LNCaP clone FGC (cell line): ENCODE data around the gene CYP27A1.

Experiments
- DNase-seq: peaks from one replicate; pipeline ENCODE4 v3.0.0-alpha.2; 2011; ENCODE audit warnings: low read depth
- H3K4me3 ChIP-seq: 2 replicates; pipeline ENCODE4 v1.5.1; 2011; ENCODE audit warnings: mild to moderate bottlenecking, low read depth, low read length, control low read depth
- TF ChIP-seq, protein P1 (sequence below): IDR thresholded peaks from 2 replicates; pipeline ENCODE4 v1.5.1; 2012; ENCODE audit warnings: mild to moderate bottlenecking; ENCODE audit not compliant: control insufficient read depth, insufficient read depth; ENCODE audit errors: extremely low read depth

The CYP27A1 gene

DNA sequence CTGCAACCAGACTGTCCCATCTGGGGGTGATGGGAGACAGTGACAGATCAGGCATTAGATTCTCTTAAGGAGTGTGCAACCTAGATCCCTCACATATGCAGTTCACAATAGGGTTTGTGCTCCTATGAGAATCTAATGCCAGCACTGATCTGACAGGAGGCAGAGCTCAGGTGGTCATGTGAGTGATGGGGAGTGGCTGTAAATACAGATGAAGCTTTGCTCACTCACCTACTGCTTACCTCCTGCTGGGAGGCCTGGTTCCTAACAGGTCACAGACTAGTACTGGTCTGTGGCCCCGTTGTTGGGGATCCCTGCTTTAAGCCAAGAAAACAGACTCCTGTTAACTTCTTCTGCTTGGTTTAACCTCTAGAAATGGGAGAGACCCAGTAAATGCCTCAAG is 3.2 kb downstream of the CYP27A1 start:
- TF ChIP-seq, protein P1, sequence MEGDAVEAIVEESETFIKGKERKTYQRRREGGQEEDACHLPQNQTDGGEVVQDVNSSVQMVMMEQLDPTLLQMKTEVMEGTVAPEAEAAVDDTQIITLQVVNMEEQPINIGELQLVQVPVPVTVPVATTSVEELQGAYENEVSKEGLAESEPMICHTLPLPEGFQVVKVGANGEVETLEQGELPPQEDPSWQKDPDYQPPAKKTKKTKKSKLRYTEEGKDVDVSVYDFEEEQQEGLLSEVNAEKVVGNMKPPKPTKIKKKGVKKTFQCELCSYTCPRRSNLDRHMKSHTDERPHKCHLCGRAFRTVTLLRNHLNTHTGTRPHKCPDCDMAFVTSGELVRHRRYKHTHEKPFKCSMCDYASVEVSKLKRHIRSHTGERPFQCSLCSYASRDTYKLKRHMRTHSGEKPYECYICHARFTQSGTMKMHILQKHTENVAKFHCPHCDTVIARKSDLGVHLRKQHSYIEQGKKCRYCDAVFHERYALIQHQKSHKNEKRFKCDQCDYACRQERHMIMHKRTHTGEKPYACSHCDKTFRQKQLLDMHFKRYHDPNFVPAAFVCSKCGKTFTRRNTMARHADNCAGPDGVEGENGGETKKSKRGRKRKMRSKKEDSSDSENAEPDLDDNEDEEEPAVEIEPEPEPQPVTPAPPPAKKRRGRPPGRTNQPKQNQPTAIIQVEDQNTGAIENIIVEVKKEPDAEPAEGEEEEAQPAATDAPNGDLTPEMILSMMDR: no peak
- no peak overlapping the region for H3K4me3 ChIP-seq

DNA sequence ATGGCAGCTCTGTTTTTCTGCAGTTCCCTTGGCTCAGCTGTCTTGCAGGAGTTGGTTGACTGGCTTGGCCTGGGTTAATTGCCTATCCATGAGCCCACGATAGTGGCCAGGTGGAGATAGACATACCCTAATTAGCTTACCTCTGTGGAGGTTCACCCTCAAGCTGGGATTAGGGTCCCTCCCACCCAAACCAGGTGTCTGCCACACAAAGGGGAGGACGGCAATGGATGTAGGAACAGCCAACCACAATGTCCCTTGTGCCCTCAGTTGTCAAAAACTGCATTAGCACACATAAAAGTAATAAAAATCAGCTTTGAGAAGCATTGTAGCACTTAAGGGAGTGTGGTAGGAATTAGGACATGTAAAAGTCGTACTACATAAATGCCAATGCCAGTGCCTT is 4.2 kb downstream of the CYP27A1 start:
- DNase-seq: no peak
- no peak overlapping the region for H3K4me3 ChIP-seq
- TF ChIP-seq, protein P1: no peak

More for the DNA sequence above, 3.2 kb downstream of the CYP27A1 start:
- DNase-seq: no peak

DNA sequence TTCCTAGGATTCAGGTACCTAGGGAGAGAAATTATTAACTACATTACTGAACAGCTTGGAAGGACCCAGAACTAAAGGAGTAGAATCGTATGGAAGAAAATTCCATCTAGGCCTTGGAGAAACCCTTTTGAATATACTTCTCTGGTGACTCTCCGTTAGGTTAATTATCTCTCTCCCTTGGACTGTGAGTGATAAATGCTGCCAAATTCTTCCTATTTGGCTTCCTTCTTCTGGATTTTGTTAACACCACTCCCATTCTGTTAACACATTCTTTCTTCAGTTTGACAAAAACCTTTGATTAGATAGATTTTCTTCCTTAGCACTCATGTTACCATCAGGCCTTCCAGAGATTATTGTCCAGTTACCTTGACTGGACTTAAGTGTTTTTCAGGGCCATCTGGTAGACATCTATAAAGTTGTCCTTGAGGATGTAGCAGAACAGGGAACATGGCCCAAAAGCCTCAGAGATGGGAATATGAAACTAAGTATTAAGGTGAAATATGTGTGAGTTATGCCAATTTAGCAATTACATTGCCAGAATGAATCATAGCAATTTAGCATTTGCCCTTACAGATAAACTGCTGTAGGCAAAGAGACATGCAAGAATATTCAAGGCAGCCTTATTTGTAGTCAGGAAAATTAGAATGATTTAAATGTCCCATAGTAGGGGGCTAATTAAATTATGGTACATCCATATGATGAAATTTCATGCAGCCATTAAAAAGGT is 6.7 kb downstream of the CYP27A1 start:
- no peak for DNase-seq
- TF ChIP-seq, protein P1: no peak
- H3K4me3 ChIP-seq: no peak overlapping the region

DNA sequence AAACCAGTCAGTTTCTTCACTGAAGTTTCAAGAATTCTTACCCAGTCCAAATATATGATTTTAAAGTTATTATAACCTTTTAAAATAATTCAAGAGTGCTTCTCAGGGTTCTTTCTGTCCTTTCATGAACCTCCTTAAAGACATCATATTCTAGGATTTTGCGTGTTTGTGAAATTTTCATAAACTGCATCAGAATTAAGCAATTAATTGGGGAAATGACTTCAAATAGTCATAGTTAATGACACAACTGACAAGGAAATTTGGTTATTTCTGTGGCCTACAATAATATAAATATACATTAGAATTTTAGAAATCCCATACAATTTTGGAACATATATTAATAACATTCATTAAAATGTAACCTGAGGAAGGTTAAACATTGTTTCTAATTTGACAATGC is 10.5 kb downstream of the CYP27A1 start:
- TF ChIP-seq, protein P1: no peak

DNA sequence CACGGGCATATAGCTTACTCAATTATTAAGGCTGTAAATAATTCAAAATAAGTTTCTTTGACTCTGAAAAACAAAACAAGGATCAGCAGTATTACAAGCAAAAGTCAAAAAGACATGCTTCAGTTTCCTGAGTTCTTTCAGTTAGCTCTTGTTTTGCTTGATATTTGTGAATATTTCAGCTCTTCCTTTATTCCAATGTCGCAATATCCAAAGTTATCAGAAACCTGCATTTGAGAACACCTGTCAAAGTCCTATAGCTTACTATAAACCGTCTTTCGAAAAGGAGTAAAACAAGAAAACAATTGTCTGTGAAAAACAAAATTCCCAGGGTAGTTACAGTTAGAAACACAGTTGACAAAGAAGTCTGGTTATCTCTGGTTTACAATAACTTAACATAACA is 14.7 kb downstream of the CYP27A1 start:
- H3K4me3 ChIP-seq: no peak overlapping the region
- TF ChIP-seq, protein P1: no peak
- no peak for DNase-seq

More for the DNA sequence above, 10.5 kb downstream of the CYP27A1 start:
- no peak overlapping the region for H3K4me3 ChIP-seq
- DNase-seq: no peak

DNA sequence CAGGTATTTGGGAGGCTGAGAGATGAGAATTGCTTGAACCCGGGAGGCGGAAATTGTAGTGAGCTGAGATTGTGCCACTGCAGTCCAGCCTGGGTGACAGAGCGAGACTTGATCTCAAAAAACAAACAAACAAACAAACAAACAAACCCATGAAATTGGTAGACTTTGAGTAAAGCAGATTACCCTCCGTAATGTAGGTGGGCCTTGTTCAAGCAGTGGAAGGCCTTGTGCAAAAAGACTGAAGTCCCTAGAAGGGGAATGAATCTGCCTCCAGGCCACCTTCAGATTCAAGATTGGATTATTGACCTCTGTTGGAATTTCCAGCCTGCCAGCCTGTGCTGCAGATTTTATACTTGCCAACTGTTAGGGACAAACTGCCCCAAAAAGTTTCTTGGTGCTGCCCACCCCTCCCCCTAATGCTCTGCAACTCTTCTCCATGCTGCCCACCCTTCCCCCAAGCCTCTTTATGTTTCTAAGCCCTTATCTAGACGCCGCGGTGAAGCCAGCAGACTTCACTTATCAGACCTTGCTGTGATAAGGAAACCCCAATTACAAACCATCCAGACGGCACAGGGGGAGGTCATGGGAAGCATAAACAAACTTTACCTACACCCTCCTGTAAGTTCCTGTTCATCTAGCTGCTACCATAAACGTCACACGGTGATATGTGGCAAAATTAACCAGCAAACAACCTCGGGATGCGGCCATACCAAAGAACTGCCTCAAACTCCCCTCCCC is 17.0 kb downstream of the CYP27A1 start:
- no peak overlapping the region for H3K4me3 ChIP-seq
- TF ChIP-seq, protein P1: no peak
- DNase-seq: no peak
